ENCODE data around the gene LONP1.
"Not testable (repeated sequence)": the region's sequence is repeated elsewhere in the genome, so short reads cannot be mapped to it uniquely, and the experiment has no call there.

GRCh38 chr19:5748920-5749319, 29.0 kb upstream of the LONP1 start:
- TF ChIP-seq CTCF (IDR thresholded peaks at IDR 0.05; ENCODE audit: control extremely low read depth in 1 of 3, insufficient read depth in 1 of 3, low read depth in 1 of 3, low read length in 3 of 3); JUN (IDR thresholded peaks at IDR 0.05; ENCODE audit: low read depth, low read length): not testable (repeated sequence)
- TF ChIP-seq, protein P1, sequence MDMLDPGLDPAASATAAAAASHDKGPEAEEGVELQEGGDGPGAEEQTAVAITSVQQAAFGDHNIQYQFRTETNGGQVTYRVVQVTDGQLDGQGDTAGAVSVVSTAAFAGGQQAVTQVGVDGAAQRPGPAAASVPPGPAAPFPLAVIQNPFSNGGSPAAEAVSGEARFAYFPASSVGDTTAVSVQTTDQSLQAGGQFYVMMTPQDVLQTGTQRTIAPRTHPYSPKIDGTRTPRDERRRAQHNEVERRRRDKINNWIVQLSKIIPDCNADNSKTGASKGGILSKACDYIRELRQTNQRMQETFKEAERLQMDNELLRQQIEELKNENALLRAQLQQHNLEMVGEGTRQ (IDR thresholded peaks at IDR 0.05; ENCODE audit: low read length), result not testable (repeated sequence)

All from H1 (cell line).